Left ventricle myocardium inferior (tissue), 1 donor: Measurements from ENCODE around the gene GSK3B. TPM values are rescaled to one million over a fixed set of nuclear protein-coding genes. Genes with fewer than 3 reads are reported as not detected.

ENCODE experiments used
- DNase-seq: peaks from one replicate; pipeline ENCODE4 v3.0.0-alpha.2; 2020
- H3K27ac ChIP-seq: fragments of 200-600 bp; replicated peaks from 2 replicates; pipeline ENCODE4 v1.8.0; 2021
- H3K27me3 ChIP-seq: fragments of 200-600 bp; 2 replicates; pipeline ENCODE4 v1.8.0; 2021; ENCODE audit warnings: low read depth
- H3K36me3 ChIP-seq: fragments of 200-600 bp; 2 replicates; pipeline ENCODE4 v1.8.0; 2021
- H3K4me1 ChIP-seq: fragments of 200-600 bp; 2 replicates; pipeline ENCODE4 v1.8.0; 2021
- H3K4me3 ChIP-seq: fragments of 200-600 bp; 2 replicates; pipeline ENCODE4 v1.8.0; 2021; ENCODE audit warnings: mild to moderate bottlenecking, moderate library complexity
- H3K9me3 ChIP-seq: fragments of 200-600 bp; replicated peaks from 2 replicates; pipeline ENCODE4 v1.8.0; 2021
- CTCF ChIP-seq: fragments of 200-600 bp; IDR thresholded peaks from 2 replicates; pipeline ENCODE4 v1.8.0; 2021; ENCODE audit warnings: antibody characterized with exemption, mild to moderate bottlenecking, borderline replicate concordance
- intact Hi-C: fragments of 100-400 bp; cut with micrococcal nuclease; formaldehyde crosslinking; loops from one replicate; pipeline ENCODE4 v1.11.0; 2022
- total RNA-seq: library from RNA; stranded (reverse); fragmentation: NEBNext Ultra II Directional; extraction: Animal tissue kit (Norgen Biotek cat#: 25700); gene quantifications from one replicate; pipeline ENCODE4 v1.2.1, GENCODE V29; 2021
- donor health status: DM: no; HTN: yes; CAD: no; lungs with severe emphysema.

Gene GSK3B
- total RNA-seq, 1 donor from 2014 or later: 42.5 TPM

GRCh38 chr3:119800844-119801243 is 293.4 kb downstream of the GSK3B start:
- Histone ChIP-seq H3K36me3 (no peaks in the 10 kb centered on the region), H3K27ac (no peak overlapping the region), H3K4me1 (no peaks in the 10 kb centered on the region), H3K27me3 (no peaks in the 10 kb centered on the region), H3K9me3 (peaks cover 4% of the 10 kb centered on the region), H3K4me3 (no peak overlapping the region)
- no peak for DNase-seq
- no peak for TF ChIP-seq CTCF
- intact Hi-C loops: no loop called here

- Histone ChIP-seq H3K27ac (no peak overlapping the region), H3K4me1 (peaks cover 7% of the 10 kb centered on the region), H3K27me3 (no peaks in the 10 kb centered on the region), H3K4me3 (no peak overlapping the region), H3K9me3 (no peaks in the 10 kb centered on the region), H3K36me3 (no peaks in the 10 kb centered on the region)
- intact Hi-C loops: no loop called here
- no peak for TF ChIP-seq CTCF
- DNase-seq: no peak
Observed at GRCh38 chr3:119796785-119797184, 297.5 kb downstream of the GSK3B start.

- Histone ChIP-seq H3K36me3 (no peaks in the 10 kb centered on the region), H3K27me3 (no peaks in the 10 kb centered on the region), H3K4me1 (peaks cover 7% of the 10 kb centered on the region), H3K27ac (no peak overlapping the region), H3K4me3 (no peak overlapping the region), H3K9me3 (no peaks in the 10 kb centered on the region)
- TF ChIP-seq CTCF: no peak
- no peak for DNase-seq
- intact Hi-C loops: no loop called here
Observed at GRCh38 chr3:119796368-119796767, 297.9 kb downstream of the GSK3B start.

GRCh38 chr3:119795849-119796248 is 298.4 kb downstream of the GSK3B start:
- intact Hi-C loops: no loop called here
- H3K27me3 ChIP-seq: no peaks in the 10 kb centered on the region
- no peak overlapping the region for H3K27ac ChIP-seq
- H3K4me3 ChIP-seq: no peak overlapping the region
- H3K9me3 ChIP-seq: no peaks in the 10 kb centered on the region
- H3K4me1 ChIP-seq: peaks cover 7% of the 10 kb centered on the region
- no peak for TF ChIP-seq CTCF
- H3K36me3 ChIP-seq: no peaks in the 10 kb centered on the region
- DNase-seq: no peak

GRCh38 chr3:119794971-119795612 is 299.2 kb downstream of the GSK3B start:
- Histone ChIP-seq H3K36me3 (no peaks in the 10 kb centered on the region), H3K4me3 (no peak overlapping the region), H3K27ac (no peak overlapping the region), H3K27me3 (no peaks in the 10 kb centered on the region), H3K9me3 (no peaks in the 10 kb centered on the region), H3K4me1 (peaks cover 7% of the 10 kb centered on the region)
- TF ChIP-seq CTCF: no peak
- DNase-seq: no peak
- intact Hi-C loops: no loop called here
